HEK293T (cell line): ENCODE data around the gene PTPRM.

Source experiments
- CTCF ChIA-PET: fragments of 350-600 bp; formaldehyde crosslinking; extraction: SDS; loops from one replicate; lab custom pipeline; 2021; ENCODE audit warnings: antibody characterized with exemption, inconsistent platforms; lab: Yijun Ruan, JAX
- POLR2A ChIA-PET: fragments of 350-600 bp; formaldehyde crosslinking; extraction: SDS; loops from one replicate; lab custom pipeline; 2020; ENCODE audit warnings: antibody characterized with exemption, inconsistent platforms; lab: Yijun Ruan, JAX
- DNase-seq: peaks from one replicate; pipeline ENCODE4 v3.0.0; 2012; ENCODE audit warnings: mixed read lengths; ENCODE audit errors: extremely low spot score
- ARNT ChIP-seq: fragments of 450-650 bp; IDR thresholded peaks from 2 replicates; pipeline ENCODE4 v1.6.1; 2017; ENCODE audit warnings: mild to moderate bottlenecking
- BHLHE40 ChIP-seq: fragments of 450-650 bp; IDR thresholded peaks from 2 replicates; pipeline ENCODE4 v1.6.1; 2016; ENCODE audit warnings: mild to moderate bottlenecking, moderate library complexity, borderline replicate concordance
- CTBP1 ChIP-seq: fragments of 450-650 bp; IDR thresholded peaks from 2 replicates; pipeline ENCODE4 v1.6.1; 2016; ENCODE audit warnings: borderline replicate concordance
- ELF4 ChIP-seq: fragments of 450-650 bp; IDR thresholded peaks from 2 replicates; pipeline ENCODE4 v1.6.1; 2017; ENCODE audit warnings: antibody characterized with exemption
- FOXA1 ChIP-seq: fragments of 450-650 bp; IDR thresholded peaks from 2 replicates; pipeline ENCODE4 v1.6.1; 2016; ENCODE audit warnings: mild to moderate bottlenecking
- FOXK2 ChIP-seq: fragments of 450-650 bp; IDR thresholded peaks from 2 replicates; pipeline ENCODE4 v1.6.1; 2016; ENCODE audit warnings: mild to moderate bottlenecking
- FOXM1 ChIP-seq: fragments of 450-650 bp; IDR thresholded peaks from 2 replicates; pipeline ENCODE4 v1.6.1; 2017; ENCODE audit warnings: mild to moderate bottlenecking, borderline replicate concordance
- HDGF ChIP-seq: fragments of 450-650 bp; IDR thresholded peaks from 2 replicates; pipeline ENCODE4 v1.6.1; 2017; ENCODE audit warnings: antibody characterized with exemption, borderline replicate concordance
- L3MBTL2 ChIP-seq: fragments of 450-650 bp; conservative IDR thresholded peaks from 2 replicates; pipeline ENCODE4 v1.6.1; 2016; ENCODE audit warnings: mild to moderate bottlenecking
- LEF1 ChIP-seq: fragments of 450-650 bp; IDR thresholded peaks from 2 replicates; pipeline ENCODE4 v1.6.1; 2017; ENCODE audit warnings: mild to moderate bottlenecking, borderline replicate concordance
- NFRKB ChIP-seq: fragments of 450-650 bp; IDR thresholded peaks from 2 replicates; pipeline ENCODE4 v1.6.1; 2016; ENCODE audit warnings: mild to moderate bottlenecking, moderate library complexity
- SP1 ChIP-seq: fragments of 450-650 bp; IDR thresholded peaks from 2 replicates; pipeline ENCODE4 v1.6.1; 2017
- SUZ12 ChIP-seq: fragments of 450-650 bp; IDR thresholded peaks from 2 replicates; pipeline ENCODE4 v1.6.1; 2016; ENCODE audit warnings: mild to moderate bottlenecking
- TARDBP ChIP-seq: fragments of 450-650 bp; IDR thresholded peaks from 2 replicates; pipeline ENCODE4 v1.6.1; 2016
- ZNF384 ChIP-seq: fragments of 450-650 bp; IDR thresholded peaks from 2 replicates; pipeline ENCODE4 v1.6.1; 2016
- TF ChIP-seq, protein P1 (sequence below): fragments of 450-650 bp; IDR thresholded peaks from 2 replicates; pipeline ENCODE4 v1.6.1; 2016

PTPRM gene

DNA sequence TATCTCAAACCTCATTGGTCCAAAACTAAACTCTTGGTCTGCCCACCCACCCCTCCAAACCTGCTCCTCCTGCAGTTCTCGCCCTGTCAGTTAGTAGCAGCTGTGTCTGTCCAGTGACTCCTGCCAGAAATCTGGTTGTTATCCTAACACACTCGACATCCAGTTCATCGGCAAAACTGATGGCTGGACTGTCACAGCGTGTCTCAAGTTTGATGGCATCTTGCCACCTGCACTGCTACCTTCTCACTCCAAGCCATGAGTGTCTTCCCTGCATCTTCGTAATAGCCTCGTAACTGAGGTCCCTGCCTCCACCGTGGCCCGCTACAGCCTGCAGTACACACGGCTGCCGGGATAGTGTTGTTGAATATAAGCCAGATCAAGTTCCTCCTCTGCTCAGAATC lies 572.0 kb downstream of the PTPRM start:
- ChIA-PET CTCF (no interaction called here), POLR2A (no interaction called here)
- DNase-seq: no peak
- TF ChIP-seq LEF1: no peak
- TF ChIP-seq, protein P1, sequence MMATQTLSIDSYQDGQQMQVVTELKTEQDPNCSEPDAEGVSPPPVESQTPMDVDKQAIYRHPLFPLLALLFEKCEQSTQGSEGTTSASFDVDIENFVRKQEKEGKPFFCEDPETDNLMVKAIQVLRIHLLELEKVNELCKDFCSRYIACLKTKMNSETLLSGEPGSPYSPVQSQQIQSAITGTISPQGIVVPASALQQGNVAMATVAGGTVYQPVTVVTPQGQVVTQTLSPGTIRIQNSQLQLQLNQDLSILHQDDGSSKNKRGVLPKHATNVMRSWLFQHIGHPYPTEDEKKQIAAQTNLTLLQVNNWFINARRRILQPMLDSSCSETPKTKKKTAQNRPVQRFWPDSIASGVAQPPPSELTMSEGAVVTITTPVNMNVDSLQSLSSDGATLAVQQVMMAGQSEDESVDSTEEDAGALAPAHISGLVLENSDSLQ: no peak
- no peak for TF ChIP-seq SUZ12
- TF ChIP-seq ARNT: no peak
- no peak for TF ChIP-seq FOXA1
- no peak for TF ChIP-seq TARDBP
- TF ChIP-seq HDGF: no peak
- TF ChIP-seq BHLHE40: no peak
- no peak for TF ChIP-seq L3MBTL2
- no peak for TF ChIP-seq FOXK2
- no peak for TF ChIP-seq CTBP1
- TF ChIP-seq NFRKB: no peak
- TF ChIP-seq ELF4: no peak
- TF ChIP-seq ZNF384: no peak
- no peak for TF ChIP-seq FOXM1
- TF ChIP-seq SP1: no peak

DNA sequence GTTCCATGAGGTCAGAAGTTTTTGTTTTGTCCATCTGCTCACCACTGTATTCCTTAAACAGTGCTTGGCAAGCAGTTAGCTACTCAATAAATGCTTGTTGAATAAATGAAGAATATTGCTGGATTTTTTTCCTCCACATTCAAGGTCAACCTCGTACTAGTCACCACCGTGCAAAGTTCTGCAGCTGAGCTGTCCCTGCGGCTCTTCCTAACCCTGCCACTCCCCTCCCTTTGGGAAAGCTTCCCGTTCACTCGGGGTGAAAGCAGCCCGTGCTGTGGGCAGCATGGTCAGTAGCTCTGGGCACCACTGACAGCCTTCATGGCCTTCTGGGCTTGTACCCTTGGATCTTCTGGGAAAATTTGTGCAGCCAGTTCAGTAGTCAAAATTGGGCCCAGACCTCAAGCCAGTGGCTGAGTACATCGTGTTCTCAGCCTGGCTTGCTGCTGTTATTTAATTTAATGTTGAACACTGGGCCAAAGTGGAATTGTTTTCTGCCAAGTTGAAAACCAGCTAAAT lies 572.8 kb downstream of the PTPRM start:
- TF ChIP-seq CTBP1: no peak
- TF ChIP-seq ARNT: no peak
- TF ChIP-seq, protein P1: no peak
- TF ChIP-seq LEF1: no peak
- TF ChIP-seq L3MBTL2: no peak
- TF ChIP-seq SP1: no peak
- TF ChIP-seq TARDBP: no peak
- TF ChIP-seq FOXM1: no peak
- TF ChIP-seq HDGF: no peak
- no peak for DNase-seq
- ChIA-PET POLR2A (no interaction called here), CTCF (no interaction called here)

DNA sequence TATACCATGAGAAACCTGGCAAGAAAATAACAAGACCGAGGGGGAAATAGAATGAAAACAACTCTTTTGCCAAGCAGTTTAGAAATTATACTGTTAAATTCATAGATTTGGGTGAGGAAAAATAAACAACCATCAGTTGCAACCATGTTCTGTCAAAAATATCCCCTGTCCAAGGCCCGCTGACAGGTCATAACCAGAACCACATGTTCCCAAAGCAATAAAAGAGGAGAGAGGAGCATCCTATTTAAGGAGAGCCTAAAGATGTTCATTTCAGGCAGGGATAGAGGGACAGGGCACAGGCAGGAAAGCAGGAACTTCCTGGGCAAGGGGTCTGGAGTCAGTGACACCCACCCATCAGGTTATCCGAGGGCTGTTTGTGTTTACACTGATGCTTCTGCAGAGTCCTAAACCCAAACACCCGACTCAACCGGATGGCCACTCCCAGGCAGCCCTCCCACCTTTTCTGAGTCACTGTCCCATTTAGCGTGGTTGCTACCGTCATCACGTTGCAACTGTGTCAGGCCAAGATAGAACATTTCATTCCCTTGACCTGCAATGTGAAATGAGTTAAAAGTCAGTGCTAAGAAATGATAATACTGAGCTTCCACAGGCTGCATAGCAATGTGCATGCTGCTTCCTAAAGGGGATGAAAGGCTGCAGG lies 573.9 kb downstream of the PTPRM start:
- no peak for DNase-seq
- no peak for TF ChIP-seq CTBP1
- no peak for TF ChIP-seq HDGF
- no peak for TF ChIP-seq ARNT
- TF ChIP-seq ELF4: no peak
- TF ChIP-seq L3MBTL2: no peak
- no peak for TF ChIP-seq BHLHE40
- no peak for TF ChIP-seq ZNF384
- TF ChIP-seq FOXM1: no peak
- TF ChIP-seq FOXK2: no peak
- TF ChIP-seq FOXA1: no peak
- no peak for TF ChIP-seq SP1
- TF ChIP-seq SUZ12: no peak
- no peak for TF ChIP-seq LEF1
- TF ChIP-seq TARDBP: no peak
- TF ChIP-seq NFRKB: no peak
- TF ChIP-seq, protein P1: no peak
- POLR2A ChIA-PET: no interaction called here
- CTCF ChIA-PET: no interaction called here

DNA sequence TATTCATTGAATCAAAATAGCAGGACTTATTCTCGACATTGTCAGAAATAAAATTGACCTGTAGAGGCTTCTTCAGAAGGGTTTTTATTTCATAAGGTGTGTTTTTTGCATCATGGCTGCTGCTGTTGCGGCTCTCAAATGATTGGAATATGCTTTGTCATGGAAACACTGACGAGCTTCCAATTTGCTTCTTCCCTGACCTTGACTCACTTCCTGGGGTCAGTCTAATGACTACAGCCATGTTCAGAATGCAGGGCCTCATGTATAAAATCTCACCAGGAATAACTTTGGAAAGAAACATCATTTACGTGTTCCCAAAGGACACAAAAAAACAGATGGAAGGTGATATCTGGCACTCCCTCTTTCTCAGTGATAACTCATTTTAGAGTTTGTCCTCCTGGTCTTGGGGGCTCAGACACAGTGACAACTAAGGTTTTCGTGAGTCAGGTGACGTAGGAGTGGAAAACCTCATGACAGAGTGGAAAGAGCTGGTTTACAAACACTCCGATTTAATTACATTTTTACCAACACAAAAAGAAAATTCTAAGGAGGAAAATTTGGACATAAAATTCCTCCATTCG lies 575.1 kb downstream of the PTPRM start:
- CTCF ChIA-PET: no interaction called here
- TF ChIP-seq CTBP1 (no peak), ARNT (no peak), ZNF384 (no peak), TARDBP (no peak), BHLHE40 (no peak), SUZ12 (no peak), NFRKB (no peak), LEF1 (no peak), FOXK2 (no peak), HDGF (no peak), FOXA1 (no peak), L3MBTL2 (no peak), SP1 (no peak), FOXM1 (no peak), ELF4 (no peak)
- TF ChIP-seq, protein P1: no peak
- POLR2A ChIA-PET: no interaction called here
- no peak for DNase-seq

DNA sequence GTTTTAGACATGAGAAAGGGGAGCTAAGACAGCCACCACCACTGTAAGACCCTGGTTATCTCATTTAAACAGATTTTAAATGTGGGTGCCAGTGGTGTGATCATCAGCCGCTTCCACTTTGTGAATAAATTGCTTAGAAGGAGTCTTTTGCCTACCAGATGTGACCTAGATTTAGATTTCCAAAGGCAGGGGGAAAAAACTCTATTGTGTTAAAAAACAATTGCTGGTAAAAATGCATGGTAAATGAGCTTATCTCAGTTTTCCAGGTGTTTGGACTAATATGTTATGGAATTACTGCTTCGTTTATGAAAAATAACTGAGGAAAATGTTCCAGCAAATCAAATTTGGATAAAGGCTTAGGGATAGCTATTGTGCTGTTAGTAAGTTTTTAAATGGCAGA lies 575.8 kb downstream of the PTPRM start:
- POLR2A ChIA-PET: no interaction called here
- TF ChIP-seq ZNF384 (no peak), LEF1 (no peak), ELF4 (no peak), CTBP1 (no peak), SP1 (no peak), BHLHE40 (no peak), FOXA1 (no peak), ARNT (no peak), FOXK2 (no peak)
- TF ChIP-seq, protein P1: no peak
- CTCF ChIA-PET: no interaction called here
- no peak for DNase-seq
